OCI-M2 (cell line): ENCODE measurements around the gene RPRM.
"Not testable (repeated sequence)": the region's sequence is repeated elsewhere in the genome, so short reads cannot be mapped to it uniquely, and the experiment has no call there.

Experiments used
- DNase-seq: peaks from one replicate; lab custom pipeline; 2025; ENCODE audit not compliant: unreplicated experiment; lab: John Stamatoyannopoulos, UW

RPRM gene

GRCh38 chr2:153461453-153461852 lies 17.1 kb downstream of the RPRM start:
- no peak for DNase-seq

- DNase-seq, result no peak
Measured at GRCh38 chr2:153455861-153456260, 22.7 kb downstream of the RPRM start.

- no peak for DNase-seq
Measured at GRCh38 chr2:153455403-153455802, 23.2 kb downstream of the RPRM start.

GRCh38 chr2:153451611-153452010 lies 27.0 kb downstream of the RPRM start:
- no peak for DNase-seq

- no peak for DNase-seq
Measured at GRCh38 chr2:153443106-153443505, 35.5 kb downstream of the RPRM start.

- DNase-seq, result not testable (repeated sequence)
Measured at GRCh38 chr2:153442616-153443015, 35.9 kb downstream of the RPRM start.

GRCh38 chr2:153440090-153440489 lies 38.5 kb downstream of the RPRM start:
- DNase-seq, result not testable (repeated sequence)

GRCh38 chr2:153433403-153433802 lies 45.2 kb downstream of the RPRM start:
- DNase-seq, result no peak

- no peak for DNase-seq
Measured at GRCh38 chr2:153432381-153432780, 46.2 kb downstream of the RPRM start.

- no peak for DNase-seq
Measured at GRCh38 chr2:153431114-153431513, 47.4 kb downstream of the RPRM start.
